HG03175 (cell line): ENCODE measurements around the gene HOXD10.

ENCODE experiments used
- ATAC-seq: cut with Tn5 transposase; IDR thresholded peaks from one replicate; pipeline ENCODE4 v1.9.1; 2021; ENCODE audit warnings: mild to moderate bottlenecking, moderate library complexity; ENCODE audit not compliant: unreplicated experiment

HOXD10 gene

GRCh38 chr2:176115883-176116813, at the start of gene HOXD10:
Gene HOXD10, plus strand, starts transcription at chr2:176116778. Its CDS starts 56 bp downstream, at chr2:176116834.
- ATAC-seq = no peak

GRCh38 chr2:176067589-176068418, 48.8 kb upstream of the HOXD10 start:
- ATAC-seq = no peak

- no peak for ATAC-seq
These were observed 48.2 kb upstream of the HOXD10 start for GRCh38 chr2:176068419-176068832.

DNA sequence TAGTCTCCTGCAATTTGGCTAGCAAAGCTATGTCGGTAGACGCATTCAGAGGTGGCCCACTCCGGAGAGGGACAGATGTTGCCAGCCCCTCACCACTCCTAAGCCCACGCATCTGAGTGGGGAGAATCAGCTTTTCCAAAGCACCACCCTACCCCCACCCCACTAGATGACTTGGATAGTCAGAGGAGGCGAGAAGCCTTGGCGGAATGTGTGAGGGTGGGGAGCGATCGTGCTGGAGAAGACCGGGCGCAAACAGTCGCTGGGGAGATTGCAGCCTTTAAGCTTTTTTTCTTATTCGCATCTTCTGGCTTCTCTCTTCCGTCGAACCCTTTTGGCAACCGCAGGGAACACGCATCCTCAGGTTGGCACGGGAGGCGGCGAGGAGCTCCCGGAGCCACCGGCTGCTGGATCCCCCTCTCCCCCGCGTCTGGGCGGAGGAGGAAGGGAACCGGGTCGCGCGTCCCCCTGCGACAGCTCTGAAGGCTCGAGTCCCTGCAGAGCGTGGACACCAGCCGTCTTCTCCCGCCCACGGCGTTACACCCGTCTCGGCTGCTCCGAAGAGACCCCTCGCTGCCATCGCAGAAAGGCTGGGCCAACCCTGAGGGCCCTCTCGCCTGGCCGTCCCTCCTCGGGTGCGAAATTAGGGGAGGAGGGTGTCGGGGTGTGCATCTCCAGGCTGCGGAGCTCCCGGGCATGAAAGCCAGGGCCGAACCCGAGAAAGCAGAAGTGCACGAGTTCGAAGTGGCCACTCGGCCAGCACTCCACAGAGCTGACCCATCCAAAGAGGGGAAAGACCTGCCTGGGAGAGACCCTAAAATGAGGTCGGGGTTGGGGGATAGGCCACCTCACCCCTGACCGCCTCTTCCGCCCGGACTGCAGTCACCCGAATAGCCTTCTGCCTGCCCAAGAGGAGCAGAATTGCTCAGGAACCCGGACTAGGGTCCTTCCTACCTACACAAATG, 45.0 kb upstream of the HOXD10 start:
- ATAC-seq = no peak

DNA sequence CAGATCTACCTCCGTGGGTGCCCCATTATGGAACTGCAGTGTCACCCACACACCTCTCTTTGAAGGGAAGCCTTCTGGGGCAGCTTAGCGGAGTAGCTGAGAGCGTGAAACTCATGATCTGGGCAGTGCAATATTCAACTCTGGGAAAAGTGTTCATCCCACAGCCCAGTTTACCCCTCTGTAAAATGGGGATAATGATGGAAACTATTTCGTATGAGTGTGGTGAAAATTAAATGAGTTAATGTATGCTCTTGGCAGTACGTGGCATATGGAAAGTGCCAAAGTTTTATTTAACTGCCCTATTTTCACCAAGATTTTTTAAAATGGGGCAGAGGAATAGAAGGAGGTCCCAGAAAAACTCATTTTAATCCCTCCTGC, 44.3 kb upstream of the HOXD10 start:
- no peak for ATAC-seq

DNA sequence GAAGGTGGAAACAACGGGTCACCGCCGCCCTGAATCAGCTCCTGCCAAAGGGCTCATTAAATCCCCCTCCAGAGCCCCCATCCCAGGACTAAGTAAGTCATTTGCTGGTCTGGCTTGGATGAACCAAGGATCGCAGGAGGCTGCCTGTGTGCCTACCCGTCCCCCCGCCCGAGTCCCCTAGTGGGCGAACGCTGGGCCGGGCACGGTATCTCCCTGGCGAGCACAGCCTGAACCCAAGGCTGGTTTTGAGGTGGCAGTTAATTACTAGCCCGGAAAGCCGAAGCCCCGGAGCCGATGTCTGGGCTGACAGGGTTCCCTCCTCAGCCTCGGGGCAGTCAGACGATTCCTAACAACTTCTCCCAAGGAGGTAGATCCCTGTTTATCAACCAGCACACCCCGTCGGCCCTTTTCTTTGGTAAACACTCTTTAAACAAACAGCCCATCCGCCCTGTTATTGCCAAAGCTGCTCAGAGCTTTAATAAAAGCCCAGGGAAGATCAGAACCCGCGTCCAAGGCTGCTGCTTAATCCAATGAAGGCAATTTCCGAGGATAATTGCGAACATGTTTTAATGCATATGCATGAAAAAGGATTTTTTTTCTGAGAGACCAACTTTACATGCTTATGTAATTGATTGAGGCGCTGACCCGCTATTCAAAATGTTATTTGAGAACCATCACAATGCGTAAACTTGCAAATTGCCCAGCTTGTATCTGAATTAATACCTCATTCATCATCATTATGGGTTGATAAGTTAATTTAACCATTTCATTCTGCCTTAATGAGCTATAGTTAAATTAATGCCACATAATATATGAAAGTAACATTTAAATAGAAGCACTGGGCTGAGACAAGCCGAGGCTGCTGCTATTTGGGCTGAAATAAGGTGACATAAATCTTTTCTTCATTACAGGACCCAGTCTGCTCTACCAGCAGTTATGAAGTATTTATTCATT, 43.4 kb upstream of the HOXD10 start:
- no peak for ATAC-seq

- no peak for ATAC-seq
These were observed 41.6 kb upstream of the HOXD10 start for GRCh38 chr2:176074919-176075425.

DNA sequence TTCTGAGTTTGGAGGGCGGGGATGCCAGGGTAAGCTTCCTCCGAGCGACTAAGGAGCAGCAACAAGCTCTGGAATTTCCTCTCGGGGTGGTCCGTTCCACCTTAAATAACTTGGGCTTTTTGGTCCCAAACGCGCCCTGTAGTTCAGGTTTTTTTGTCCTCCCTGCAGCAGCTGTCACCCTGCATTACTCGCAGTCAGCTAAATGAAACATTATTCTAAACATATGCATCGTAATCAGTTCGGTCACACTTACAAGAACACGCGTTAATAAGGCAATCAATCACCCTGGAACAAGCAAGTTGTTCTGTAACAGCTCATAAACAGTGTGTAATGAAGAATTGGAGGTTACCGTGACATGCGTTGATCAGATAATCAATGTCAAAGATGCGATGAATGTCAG, 41.1 kb upstream of the HOXD10 start:
- no peak for ATAC-seq

DNA sequence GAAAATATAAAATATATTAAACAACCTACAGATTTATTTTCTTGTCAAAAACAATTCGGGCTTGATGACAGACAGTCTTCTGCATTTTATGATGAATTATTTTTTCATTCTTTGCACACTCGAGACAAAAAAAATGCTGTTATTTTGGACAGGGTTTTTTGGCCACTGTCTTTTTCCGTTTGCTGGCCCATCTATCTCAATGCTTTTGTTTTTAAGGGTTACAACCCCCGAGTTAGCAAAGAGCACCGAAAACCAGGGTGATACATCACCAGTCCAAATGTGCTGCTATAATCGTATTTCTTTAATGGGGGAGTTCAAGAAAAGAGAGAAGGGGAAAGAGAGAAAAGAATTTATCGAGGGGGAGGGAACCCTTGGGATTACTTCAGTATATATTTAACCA, 40.5 kb upstream of the HOXD10 start:
- ATAC-seq = no peak

DNA sequence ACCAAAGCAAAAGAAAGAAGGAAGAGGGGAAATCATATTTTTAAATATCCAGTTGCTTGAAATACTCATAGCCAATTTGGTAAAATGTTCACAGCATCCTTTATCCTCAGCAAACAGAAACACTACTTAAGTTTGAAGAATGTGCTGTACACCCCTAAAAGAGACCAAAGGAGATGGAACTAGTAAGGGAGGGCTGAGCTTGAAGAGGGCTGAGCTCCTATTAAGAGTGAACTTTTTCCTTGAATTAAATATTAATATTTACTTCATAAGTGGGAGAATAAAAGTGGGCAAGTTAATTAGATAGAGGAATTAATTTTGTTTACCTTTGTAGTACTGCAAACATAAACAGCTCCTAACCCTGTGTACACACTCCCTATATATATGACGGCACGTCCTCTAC, 39.8 kb upstream of the HOXD10 start:
- no peak for ATAC-seq

- ATAC-seq = no peak
These were observed 37.9 kb upstream of the HOXD10 start for GRCh38 chr2:176078541-176079284.

DNA sequence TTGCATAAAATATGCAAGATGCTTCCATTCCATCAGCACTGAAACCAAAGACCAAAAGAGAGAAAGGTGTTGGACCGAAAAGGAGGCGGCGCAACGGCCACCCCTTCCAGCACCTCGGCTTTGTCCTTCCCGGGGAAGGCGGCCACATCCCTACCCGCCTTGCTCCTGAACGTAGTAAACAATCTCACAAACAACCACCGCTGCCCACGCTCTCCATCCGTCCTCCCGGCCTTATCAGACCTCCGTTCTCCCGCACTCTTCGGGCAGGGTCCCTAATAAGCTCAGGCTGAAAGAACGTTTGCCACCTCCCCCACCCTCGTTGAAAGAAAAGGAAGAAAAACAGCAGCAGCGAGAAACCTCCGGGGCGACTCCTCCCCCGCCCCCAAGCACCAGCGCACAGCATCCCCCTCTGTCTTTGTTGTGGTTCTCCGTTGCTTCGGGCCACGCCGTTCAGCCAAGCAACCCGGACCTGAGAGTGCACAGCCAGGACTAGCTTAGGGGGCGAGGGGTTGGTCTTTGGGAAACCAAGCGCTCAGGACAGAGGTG, 37.2 kb upstream of the HOXD10 start:
- ATAC-seq = no peak

DNA sequence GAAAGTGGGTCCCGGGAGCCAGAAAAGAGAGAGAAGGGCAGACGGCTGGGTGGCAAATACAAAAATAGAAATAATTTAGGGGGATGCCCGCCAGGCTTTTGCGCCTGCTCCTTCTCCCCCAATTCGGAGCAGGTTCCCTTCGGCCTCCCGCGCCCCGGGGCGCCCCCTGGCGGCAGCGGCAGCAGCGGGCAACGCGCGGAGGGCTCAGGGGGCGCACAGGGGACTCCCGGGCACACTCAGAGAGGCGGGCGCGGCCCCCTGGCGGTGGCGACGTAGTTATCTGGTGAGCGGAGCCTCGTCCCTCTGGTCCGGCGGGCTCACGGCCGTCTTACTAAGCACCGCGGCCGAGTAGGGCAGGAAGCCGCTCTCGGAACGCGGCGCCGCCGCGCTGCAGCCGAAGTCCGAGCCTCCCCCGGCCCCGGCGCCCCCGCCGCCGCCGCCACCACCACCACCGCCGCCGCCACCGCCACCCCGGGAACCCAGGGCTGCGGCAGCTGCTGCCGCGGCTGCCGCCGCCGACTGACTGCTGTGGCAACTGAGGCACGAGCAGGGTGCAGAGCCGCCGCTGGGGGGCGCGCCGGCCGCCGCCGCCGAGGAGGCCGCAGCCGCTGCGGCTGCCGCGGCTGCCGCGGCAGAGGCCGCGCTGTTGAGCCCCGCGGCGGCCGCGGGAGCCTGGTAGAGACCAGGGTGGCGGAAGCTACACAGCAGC, 36.6 kb upstream of the HOXD10 start:
- no peak for ATAC-seq

- no peak for ATAC-seq
These were observed 35.8 kb upstream of the HOXD10 start for GRCh38 chr2:176080540-176081375.

DNA sequence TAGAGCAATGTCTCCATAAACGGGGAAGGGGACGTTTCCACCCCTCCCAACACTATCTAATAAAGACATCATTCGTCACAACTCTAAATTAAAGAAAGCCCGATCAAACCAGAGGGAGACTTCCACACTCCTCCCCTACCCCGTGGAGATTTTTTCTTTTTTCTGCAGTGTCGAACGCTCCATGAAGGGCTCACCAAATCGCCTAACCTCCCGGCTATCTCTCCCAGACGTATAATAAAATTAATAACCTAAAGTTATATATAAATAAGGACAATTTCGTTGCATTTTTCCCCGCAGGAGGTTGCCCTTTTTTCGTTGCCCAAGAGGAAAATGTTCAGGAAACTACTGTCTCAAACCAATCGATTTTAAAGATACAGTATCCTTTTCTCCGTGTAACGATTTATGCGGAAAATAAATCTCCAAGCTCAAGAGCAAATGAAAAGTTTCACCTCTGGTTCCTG, 35.2 kb upstream of the HOXD10 start:
- ATAC-seq = no peak

GRCh38 chr2:176081837-176082524, 34.6 kb upstream of the HOXD10 start:
- no peak for ATAC-seq
